Osteocyte (in vitro differentiated cells): Measurements from ENCODE around the gene GNAQ. TPM values are rescaled to one million over a fixed set of nuclear protein-coding genes. Genes with fewer than 3 reads are reported as not detected.

Experiments used
- DNase-seq: peaks from one replicate; pipeline ENCODE4 v3.0.0; 2021; ENCODE audit warnings: mixed read lengths; ENCODE audit not compliant: unreplicated experiment; ENCODE audit errors: extremely low spot score
- H3K27ac Mint-ChIP-seq: one replicate; pipeline ENCODE4 v1.8.0; 2021; ENCODE audit warnings: mild to moderate bottlenecking, mixed read lengths; ENCODE audit not compliant: unreplicated experiment
- H3K27me3 Mint-ChIP-seq: one replicate; pipeline ENCODE4 v1.8.0; 2021; ENCODE audit warnings: mixed read lengths; ENCODE audit not compliant: unreplicated experiment
- H3K36me3 Mint-ChIP-seq: one replicate; pipeline ENCODE4 v1.8.0; 2021; ENCODE audit warnings: mixed read lengths; ENCODE audit not compliant: unreplicated experiment
- H3K4me1 Mint-ChIP-seq: one replicate; pipeline ENCODE4 v1.8.0; 2021; ENCODE audit warnings: mixed read lengths; ENCODE audit not compliant: unreplicated experiment
- H3K4me3 Mint-ChIP-seq: one replicate; pipeline ENCODE4 v1.8.0; 2021; ENCODE audit warnings: mild to moderate bottlenecking, moderate library complexity, mixed read lengths; ENCODE audit not compliant: unreplicated experiment
- H3K9me3 Mint-ChIP-seq: one replicate; pipeline ENCODE4 v1.8.0; 2021; ENCODE audit warnings: mixed read lengths; ENCODE audit not compliant: unreplicated experiment
- CTCF ChIP-seq: fragments of 200-600 bp; sonication (generic); IDR thresholded peaks from 2 replicates; pipeline ENCODE4 v1.5.0; 2021; ENCODE audit warnings: antibody characterized with exemption, mild to moderate bottlenecking, moderate library complexity
- total RNA-seq: library from RNA; stranded (reverse); gene quantifications from 2 replicates; pipeline ENCODE4 v1.2.1, GENCODE V29; 2021

The GNAQ gene
- total RNA-seq, 1 donor from 2014 or later = 65.9 TPM

DNA sequence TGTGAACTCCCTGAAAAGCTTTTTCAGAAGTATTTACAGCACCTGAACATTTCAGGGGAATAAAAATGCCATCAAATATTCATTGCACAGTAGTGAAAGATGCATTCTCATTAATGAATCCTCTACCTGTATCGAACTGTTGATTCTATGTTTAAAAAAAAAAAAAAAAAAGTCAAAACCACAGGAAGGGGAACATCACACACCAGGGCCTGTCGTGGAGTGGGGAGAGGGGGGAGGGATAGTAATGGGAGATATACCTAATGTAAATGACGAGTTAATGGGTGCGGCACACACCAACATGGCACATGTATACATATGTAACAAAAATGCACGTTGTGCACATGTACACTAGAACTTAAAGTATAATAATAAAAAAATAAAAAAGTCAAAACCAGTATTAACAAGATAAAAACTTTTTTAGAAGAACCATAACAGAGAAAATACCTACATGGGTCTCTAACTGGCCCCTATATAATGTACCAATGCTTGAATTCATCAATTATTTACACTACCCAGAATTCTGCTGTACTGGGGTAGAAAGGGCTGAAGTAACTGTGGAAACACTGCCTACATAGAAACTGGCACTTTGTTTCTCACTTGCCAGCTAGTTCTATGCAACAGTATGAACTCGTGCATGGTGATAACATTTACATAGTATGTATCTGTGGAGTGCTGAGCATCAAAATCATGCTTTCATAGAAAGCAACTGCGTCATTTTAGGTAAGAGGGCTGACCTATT, 48.9 kb downstream of the GNAQ start:
- no peak for TF ChIP-seq CTCF
- no peak for DNase-seq
- no peak overlapping the region for H3K27ac Mint-ChIP-seq
- H3K36me3 Mint-ChIP-seq = no peaks in the 10 kb centered on the region
- H3K4me1 Mint-ChIP-seq = peaks cover 40% of the 10 kb centered on the region
- no peaks in the 10 kb centered on the region for H3K27me3 Mint-ChIP-seq
- H3K4me3 Mint-ChIP-seq = no peak overlapping the region
- no peaks in the 10 kb centered on the region for H3K9me3 Mint-ChIP-seq

- no peaks in the 10 kb centered on the region for H3K9me3 Mint-ChIP-seq
- no peak for TF ChIP-seq CTCF
- DNase-seq = no peak
- H3K36me3 Mint-ChIP-seq = no peaks in the 10 kb centered on the region
- H3K27me3 Mint-ChIP-seq = no peaks in the 10 kb centered on the region
- peak overlapping the region; percentile 86 for H3K27ac Mint-ChIP-seq
- no peak overlapping the region for H3K4me3 Mint-ChIP-seq
- H3K4me1 Mint-ChIP-seq = peaks cover 49% of the 10 kb centered on the region
Observed at GRCh38 chr9:77981907-77982306, 49.7 kb downstream of the GNAQ start.

- no peaks in the 10 kb centered on the region for H3K9me3 Mint-ChIP-seq
- H3K27me3 Mint-ChIP-seq = no peaks in the 10 kb centered on the region
- no peak for TF ChIP-seq CTCF
- peaks cover 50% of the 10 kb centered on the region for H3K4me1 Mint-ChIP-seq
- H3K4me3 Mint-ChIP-seq = no peak overlapping the region
- peak overlapping the region; percentile 86 for H3K27ac Mint-ChIP-seq
- H3K36me3 Mint-ChIP-seq = no peaks in the 10 kb centered on the region
- no peak for DNase-seq
Observed at GRCh38 chr9:77981332-77981731, 50.3 kb downstream of the GNAQ start.

DNA sequence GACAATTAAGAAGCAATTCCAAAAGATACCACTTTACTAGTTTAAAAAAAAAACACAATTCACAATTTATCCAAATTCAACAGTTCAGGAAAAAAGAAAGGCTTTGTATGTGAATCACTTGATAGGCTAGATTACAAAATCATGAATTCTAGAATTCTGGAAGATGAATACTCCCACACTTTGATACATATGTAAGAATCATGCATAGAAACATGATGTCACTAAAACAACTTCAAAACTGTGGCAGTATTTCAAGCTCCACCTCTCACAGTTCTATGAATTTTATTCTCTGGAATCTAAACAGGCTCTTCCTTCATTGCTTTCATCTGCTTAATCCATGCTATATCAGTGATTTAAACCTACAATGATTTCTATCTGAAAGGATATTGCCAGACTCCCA, 51.0 kb downstream of the GNAQ start:
- Mint-ChIP-seq H3K27me3 (no peaks in the 10 kb centered on the region), H3K4me1 (peaks cover 50% of the 10 kb centered on the region), H3K9me3 (no peaks in the 10 kb centered on the region), H3K36me3 (no peaks in the 10 kb centered on the region), H3K4me3 (no peak overlapping the region), H3K27ac (peak overlapping the region; percentile 86)
- no peak for DNase-seq
- no peak for TF ChIP-seq CTCF

DNA sequence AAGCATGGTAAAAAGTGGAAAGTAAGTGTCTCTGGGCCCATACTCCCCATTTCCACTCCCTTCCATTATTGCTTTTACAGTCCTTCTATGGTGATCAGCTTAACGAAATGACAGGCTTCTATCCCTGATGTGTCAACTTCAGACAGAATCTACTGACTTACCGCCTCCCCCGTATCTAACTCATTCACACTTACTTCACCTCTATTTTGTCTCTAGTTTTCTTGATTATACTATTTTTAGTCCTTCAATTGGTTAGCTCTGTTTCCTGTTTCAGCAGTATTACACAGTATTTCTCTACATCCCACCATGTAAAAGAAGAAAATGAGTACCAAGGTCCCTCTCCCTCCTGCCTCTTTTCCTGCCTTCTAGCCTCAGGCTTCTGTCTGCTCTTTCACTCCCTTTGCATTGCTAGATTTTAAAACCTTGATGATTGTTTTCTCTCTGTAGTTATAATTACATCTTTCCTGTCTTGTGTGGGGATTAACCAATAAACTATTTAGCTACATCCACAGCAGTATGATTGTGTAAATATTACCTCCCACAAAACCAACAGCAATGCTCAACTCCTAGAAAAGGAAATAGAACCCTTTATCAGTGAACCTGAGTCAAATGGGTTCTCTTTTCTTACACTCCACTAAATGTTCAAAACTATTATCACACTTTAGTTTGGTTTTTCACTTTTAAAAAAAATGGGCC, 53.4 kb downstream of the GNAQ start:
- no peaks in the 10 kb centered on the region for H3K9me3 Mint-ChIP-seq
- H3K4me1 Mint-ChIP-seq = peaks cover 50% of the 10 kb centered on the region
- peak overlapping the region; percentile 85 for H3K27ac Mint-ChIP-seq
- no peaks in the 10 kb centered on the region for H3K27me3 Mint-ChIP-seq
- DNase-seq = no peak
- H3K4me3 Mint-ChIP-seq = no peak overlapping the region
- no peaks in the 10 kb centered on the region for H3K36me3 Mint-ChIP-seq
- TF ChIP-seq CTCF = no peak
